GM21723 (cell line): ENCODE data around the gene STC2.

Experiments
- ATAC-seq: cut with Tn5 transposase; IDR thresholded peaks from one replicate; pipeline ENCODE4 v1.9.1; 2021; ENCODE audit warnings: mild to moderate bottlenecking, moderate library complexity; ENCODE audit not compliant: unreplicated experiment

The STC2 gene

GRCh38 chr5:173314166-173314952 is 13.9 kb downstream of the STC2 start:
- no peak for ATAC-seq

GRCh38 chr5:173313351-173313801 is 14.8 kb downstream of the STC2 start:
- ATAC-seq: no peak

- ATAC-seq: no peak
Measured at GRCh38 chr5:173312821-173313220, 15.4 kb downstream of the STC2 start.

- no peak for ATAC-seq
Measured at GRCh38 chr5:173311818-173312585, 16.2 kb downstream of the STC2 start.

DNA sequence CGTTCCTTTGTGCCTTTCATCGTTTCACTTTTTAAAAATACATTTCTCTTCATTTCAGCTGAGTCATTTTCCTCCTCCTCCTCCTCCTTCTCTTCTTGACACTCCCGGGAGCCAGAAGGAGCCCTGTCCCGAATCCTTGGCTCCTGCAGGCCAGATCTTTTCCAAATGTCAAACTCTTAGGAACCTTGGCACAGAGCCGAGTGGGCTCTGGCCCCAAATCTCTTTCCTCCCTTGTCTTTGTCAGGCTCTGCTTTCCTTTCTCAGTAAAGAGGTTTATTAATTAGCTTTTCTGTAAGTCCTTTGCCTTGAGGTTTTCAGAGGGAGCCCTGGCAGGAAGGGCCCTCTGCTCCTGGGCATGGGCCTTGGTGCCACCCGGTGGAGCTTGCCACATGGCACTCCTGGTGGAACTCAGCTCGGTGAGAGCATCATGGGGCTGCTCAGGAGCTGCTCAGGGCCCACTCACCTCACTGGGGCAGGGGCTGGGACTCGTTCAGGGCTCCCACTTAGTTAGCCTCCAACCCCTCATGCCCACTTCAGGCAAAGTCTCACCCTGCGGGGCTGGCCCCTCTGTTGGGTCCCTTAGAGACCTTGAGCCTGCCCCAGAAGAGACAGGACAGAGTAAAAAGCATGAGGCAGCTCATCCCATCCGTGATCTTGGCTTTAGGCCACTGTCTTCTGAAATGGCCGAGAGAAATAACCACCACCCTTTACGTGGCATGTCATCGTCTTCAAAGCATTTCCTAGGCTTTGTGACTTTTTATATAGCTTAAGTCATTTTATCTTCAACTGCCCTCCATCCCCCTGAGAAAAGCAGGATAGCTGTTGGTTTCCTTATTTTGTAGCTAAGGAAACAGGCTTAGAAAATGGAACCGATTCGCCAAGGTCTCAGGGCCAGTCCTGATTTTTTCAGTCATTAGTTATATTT is 17.1 kb downstream of the STC2 start:
- ATAC-seq: no peak

GRCh38 chr5:173310218-173310769 is 17.9 kb downstream of the STC2 start:
- ATAC-seq: no peak

DNA sequence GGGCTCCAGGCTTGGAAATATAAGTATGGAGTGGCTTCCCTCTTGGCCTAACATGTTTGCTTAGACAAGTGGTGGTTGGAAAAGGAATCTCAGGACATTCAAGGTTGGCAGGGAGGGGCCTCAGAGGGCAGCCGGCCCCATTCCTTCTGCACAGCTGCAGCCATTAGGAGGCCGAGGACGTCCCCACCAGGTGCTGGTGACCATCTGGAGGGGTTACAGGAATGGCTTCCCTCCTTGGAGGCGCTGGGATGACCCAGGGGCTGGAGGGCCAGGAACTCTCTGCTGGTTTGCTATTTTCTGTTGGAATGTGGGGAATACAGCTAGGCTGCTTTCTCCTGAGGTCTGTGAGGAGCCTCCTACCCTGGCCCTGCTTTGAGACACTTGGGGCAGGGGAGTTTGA is 18.5 kb downstream of the STC2 start:
- no peak for ATAC-seq

GRCh38 chr5:173308226-173308625 is 20.0 kb downstream of the STC2 start:
- ATAC-seq: no peak

DNA sequence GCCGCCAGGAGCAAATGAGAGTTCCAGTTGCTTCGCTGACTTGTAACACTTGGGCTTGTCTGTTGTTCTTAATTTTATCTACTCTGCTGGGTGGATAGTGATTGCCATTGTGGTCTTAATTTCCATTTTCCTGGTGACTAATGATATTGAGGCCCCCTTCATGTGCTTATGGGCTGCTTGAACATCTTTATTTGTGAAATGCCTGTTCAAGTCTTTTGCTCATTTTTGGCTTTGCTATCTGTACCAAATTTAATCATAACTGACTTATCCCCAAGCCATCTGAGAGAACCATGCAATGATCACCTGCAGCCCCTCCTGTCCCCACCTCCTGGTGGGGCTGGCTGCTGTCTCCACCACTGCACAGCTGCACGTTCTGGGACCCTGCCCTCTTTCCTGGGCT is 20.5 kb downstream of the STC2 start:
- ATAC-seq: no peak

GRCh38 chr5:173306695-173307094 is 21.5 kb downstream of the STC2 start:
- ATAC-seq: no peak

DNA sequence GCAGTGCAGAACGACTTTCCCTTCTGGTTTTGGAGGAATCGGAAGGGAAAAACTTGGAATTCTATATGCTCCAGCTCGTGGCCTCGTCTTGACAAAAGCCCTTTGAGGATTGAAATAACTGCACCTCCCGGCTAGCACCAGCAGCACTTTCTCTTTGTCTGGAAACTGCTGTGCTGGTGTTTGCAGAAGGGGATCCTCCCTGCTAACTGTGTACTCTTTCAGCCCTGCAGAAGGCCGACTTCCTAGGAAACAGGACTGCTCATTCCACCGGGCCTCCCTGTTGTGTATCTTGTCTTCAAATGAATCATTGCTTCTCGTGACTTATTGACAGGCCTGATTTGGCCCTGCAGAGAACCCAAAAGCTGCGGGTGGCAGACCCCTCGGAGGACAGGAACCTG is 23.6 kb downstream of the STC2 start:
- no peak for ATAC-seq

DNA sequence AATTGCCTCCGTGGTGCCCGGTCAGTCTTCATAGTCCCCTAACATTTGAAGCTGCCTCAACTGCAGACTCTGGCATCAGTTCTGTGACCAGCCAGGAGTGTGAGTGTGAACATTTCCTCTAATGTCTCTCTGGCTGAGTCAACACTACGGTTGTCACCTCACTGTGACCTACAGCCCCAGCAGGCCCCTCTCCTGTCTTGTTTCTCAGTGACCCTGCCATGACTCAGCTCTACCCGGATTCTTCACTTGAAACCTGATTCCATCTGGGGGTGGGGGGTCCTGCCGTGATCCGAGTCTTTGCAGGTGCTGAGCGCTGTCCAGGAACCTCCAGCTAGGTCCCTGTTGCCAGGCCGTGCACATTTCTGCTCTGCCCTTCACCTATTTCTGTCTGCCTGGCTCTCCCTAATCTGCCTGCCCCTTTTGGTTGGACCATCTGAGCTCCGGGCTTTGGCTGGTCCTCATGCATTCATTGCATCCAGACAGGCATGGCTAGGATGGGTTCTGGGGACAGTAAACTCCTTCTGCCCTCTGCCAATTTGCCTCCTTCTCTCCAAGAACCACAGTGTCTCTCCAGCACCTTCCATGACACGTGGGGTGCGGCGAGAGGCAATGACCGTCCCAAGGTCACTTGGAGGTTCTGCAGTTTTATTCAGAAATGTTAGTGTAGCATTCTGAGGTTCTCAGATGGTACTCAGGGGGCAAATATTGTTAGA is 24.2 kb downstream of the STC2 start:
- ATAC-seq: no peak

- no peak for ATAC-seq
Measured at GRCh38 chr5:173302546-173303155, 25.6 kb downstream of the STC2 start.

GRCh38 chr5:173301695-173302545 is 26.3 kb downstream of the STC2 start:
- no peak for ATAC-seq

GRCh38 chr5:173300389-173301047 is 27.7 kb downstream of the STC2 start:
- no peak for ATAC-seq

GRCh38 chr5:173299820-173300219 is 28.4 kb downstream of the STC2 start:
- no peak for ATAC-seq

DNA sequence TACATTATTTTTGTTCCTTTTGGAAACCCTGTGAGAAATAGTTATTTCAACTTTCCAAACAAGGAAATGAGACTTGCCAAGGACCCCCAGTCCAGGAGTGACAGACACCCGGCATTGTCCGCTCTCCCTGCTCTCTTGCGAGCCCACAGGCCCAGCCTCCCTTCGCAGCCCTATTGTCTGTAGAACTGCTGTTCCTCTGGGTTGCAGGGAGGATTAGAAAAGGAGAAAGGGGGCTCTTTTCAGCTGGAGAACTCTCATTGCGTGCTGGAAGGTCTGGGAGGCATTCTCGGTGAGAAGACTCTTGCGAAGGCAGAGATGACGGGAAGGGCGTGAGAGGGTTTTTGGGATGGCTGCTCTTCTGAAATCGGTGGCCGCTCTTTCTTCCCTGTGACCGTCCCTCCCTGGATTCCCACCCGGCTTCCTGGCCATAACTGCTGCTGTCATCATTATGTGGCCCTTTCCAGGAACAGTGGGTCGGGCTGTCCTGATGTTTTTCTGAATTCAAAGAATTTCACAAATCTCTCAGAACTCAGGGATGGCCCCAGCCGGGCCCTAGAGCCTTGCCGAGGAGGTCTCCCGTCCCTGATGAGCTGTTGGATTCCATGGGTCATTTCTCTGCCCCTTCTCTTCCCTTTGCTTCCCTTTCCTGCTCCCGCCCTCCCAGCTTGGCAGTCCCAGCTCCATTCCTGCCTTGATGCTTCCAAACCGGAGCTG is 29.8 kb downstream of the STC2 start:
- no peak for ATAC-seq

GRCh38 chr5:173297813-173298212 is 30.4 kb downstream of the STC2 start:
- no peak for ATAC-seq
